Measurements from ENCODE around the gene BCAS3.

- TF ChIP-seq, protein P1, sequence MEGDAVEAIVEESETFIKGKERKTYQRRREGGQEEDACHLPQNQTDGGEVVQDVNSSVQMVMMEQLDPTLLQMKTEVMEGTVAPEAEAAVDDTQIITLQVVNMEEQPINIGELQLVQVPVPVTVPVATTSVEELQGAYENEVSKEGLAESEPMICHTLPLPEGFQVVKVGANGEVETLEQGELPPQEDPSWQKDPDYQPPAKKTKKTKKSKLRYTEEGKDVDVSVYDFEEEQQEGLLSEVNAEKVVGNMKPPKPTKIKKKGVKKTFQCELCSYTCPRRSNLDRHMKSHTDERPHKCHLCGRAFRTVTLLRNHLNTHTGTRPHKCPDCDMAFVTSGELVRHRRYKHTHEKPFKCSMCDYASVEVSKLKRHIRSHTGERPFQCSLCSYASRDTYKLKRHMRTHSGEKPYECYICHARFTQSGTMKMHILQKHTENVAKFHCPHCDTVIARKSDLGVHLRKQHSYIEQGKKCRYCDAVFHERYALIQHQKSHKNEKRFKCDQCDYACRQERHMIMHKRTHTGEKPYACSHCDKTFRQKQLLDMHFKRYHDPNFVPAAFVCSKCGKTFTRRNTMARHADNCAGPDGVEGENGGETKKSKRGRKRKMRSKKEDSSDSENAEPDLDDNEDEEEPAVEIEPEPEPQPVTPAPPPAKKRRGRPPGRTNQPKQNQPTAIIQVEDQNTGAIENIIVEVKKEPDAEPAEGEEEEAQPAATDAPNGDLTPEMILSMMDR (IDR thresholded peaks at IDR 0.05): no peak
- no peak for TF ChIP-seq POLR2AphosphoS5 (IDR thresholded peaks at IDR 0.05)
- TF ChIP-seq POLR2A (IDR thresholded peaks at IDR 0.05): no peak
Measured at GRCh38 chr17:61167075-61167474, 489.4 kb downstream of the BCAS3 start.
